ENCODE results near the gene ZFPM1.

ZFPM1 gene

DNA sequence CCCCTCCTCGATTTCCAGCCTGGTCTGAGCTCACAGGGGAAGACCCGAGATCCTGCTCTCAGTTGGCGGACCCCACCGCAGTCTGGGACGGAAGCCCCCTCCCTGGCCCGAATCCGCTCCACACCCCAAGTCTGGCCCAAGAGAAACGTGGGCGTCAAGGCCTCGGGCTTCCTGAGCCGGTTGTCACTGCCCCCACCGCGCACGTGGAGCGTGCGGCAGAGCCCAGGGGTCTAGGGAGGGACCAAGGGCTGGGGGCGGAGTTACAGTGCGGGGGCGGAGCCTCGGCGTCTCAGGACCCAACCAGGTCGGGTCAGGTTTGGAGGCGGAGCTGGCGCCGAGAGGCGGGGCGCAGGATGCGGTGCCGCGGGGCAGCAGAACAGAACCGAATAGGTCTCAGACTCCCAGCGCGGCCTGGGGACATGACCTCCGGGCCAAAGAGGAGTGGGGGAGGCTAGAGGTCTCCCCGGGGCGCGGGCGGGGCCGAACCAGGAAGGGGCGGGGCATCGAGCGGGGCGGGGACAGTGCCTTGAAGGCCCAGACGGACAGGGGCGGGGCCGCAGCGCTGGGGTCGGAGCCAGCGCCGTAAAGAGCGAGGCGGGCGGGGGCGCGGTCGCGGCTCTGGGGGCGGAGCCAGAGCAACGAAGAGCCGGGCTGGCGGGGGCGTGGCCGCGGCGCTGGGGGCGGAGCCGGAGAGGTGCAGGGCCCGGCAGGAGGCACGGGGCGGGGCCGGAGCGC is 431 bp upstream of the ZFPM1 start:
- H3K4me1 ChIP-seq (ENCODE audit: control insufficient read depth, insufficient read depth, low read length, unreplicated experiment): peaks cover 22% of the 10 kb centered on the region
- peak overlapping the region; percentile 3 for H2AFZ ChIP-seq (ENCODE audit: low read length, unreplicated experiment)
- H3K27me3 ChIP-seq (ENCODE audit: insufficient read depth, low read length): no peaks in the 10 kb centered on the region
- peaks cover 12% of the 10 kb centered on the region for H3K79me2 ChIP-seq (ENCODE audit: control insufficient read depth, insufficient read depth, low read length, unreplicated experiment)
- peak overlapping the region; percentile 76 for H3K4me3 ChIP-seq (ENCODE audit: low read depth, low read length)
- H3K27ac ChIP-seq (ENCODE audit: low read depth, low read length): no peak overlapping the region
- H3K36me3 ChIP-seq (ENCODE audit: insufficient read depth, low read length): no peaks in the 10 kb centered on the region

DNA sequence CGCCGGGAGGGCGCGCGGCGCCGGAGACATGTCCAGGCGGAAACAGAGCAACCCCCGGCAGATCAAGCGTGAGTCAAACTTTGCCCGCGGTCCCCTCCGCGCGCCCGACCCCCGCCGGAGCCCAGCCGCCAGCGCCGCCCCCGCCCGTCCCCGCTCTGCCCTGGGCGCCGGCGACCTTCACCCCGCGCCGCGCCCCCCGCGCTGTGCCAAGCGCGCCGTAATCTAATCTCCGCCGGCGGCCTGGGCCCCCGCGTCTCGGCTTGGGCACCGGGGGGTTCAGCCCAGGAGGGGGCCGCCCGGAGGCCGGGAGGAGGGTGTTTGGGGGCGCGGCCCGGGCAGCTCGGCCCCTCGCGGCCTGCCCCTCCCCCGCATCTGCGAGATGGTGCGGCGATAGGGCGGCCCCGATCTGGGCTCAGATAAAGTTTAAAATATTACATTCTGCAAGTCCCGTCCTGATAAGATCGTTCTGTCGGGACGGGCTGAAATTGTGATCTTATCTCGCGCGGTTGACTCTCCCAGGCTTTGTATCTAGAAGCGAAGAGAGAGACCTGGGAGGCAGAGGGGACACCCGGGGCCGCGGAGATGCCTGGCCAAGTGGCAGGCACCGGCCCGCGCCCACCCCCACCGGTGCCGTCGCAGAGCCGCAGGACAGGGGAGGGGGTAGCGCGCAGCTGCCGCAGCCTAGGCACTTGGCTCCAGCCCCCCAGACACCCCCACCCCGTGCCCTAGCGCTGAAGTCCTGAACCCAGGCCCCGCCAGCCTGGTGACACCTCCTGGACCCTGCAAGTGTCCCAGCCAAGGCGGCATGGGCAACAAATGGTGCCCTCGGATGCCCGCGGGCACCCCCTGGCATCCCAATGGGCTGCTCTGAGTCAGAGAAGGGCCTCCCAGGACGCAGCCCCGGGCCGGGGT is 787 bp downstream of the ZFPM1 start:
- Histone ChIP-seq H3K36me3 (ENCODE audit: insufficient read depth, low read length) (no peaks in the 10 kb centered on the region), H3K4me3 (ENCODE audit: low read depth, low read length) (peak overlapping the region; percentile 81), H3K79me2 (ENCODE audit: control insufficient read depth, insufficient read depth, low read length, unreplicated experiment) (peaks cover 12% of the 10 kb centered on the region), H3K4me1 (ENCODE audit: control insufficient read depth, insufficient read depth, low read length, unreplicated experiment) (peaks cover 22% of the 10 kb centered on the region), H2AFZ (ENCODE audit: low read length, unreplicated experiment) (peak overlapping the region; percentile 22), H3K27me3 (ENCODE audit: insufficient read depth, low read length) (no peaks in the 10 kb centered on the region), H3K27ac (ENCODE audit: low read depth, low read length) (no peak overlapping the region)

DNA sequence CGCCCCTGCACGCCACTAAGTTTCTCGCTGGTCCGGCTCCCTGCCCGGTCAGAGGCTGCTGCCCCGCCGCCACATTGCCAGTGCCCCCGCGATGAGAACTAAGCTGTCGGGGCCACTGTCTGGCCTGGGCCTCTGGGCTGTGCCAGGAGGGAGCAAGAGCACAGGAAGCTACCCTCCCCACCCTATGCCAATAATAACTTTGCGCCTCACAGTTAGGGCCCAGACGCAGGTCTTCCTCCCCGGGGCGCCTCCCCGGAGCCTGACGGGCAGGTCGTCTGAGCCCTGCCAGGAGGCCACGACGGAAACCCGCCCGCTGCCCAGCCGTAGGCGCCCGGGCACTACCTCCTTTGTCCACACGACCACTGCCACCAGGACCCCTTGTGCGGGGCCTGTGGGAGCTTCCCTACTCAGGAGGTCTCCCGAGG is 1.5 kb downstream of the ZFPM1 start:
- peaks cover 22% of the 10 kb centered on the region for H3K4me1 ChIP-seq (ENCODE audit: control insufficient read depth, insufficient read depth, low read length, unreplicated experiment)
- H2AFZ ChIP-seq (ENCODE audit: low read length, unreplicated experiment): no peak overlapping the region
- peaks cover 12% of the 10 kb centered on the region for H3K79me2 ChIP-seq (ENCODE audit: control insufficient read depth, insufficient read depth, low read length, unreplicated experiment)
- H3K4me3 ChIP-seq (ENCODE audit: low read depth, low read length): peak overlapping the region; percentile 81
- no peaks in the 10 kb centered on the region for H3K27me3 ChIP-seq (ENCODE audit: insufficient read depth, low read length)
- no peak overlapping the region for H3K27ac ChIP-seq (ENCODE audit: low read depth, low read length)
- H3K36me3 ChIP-seq (ENCODE audit: insufficient read depth, low read length): no peaks in the 10 kb centered on the region

DNA sequence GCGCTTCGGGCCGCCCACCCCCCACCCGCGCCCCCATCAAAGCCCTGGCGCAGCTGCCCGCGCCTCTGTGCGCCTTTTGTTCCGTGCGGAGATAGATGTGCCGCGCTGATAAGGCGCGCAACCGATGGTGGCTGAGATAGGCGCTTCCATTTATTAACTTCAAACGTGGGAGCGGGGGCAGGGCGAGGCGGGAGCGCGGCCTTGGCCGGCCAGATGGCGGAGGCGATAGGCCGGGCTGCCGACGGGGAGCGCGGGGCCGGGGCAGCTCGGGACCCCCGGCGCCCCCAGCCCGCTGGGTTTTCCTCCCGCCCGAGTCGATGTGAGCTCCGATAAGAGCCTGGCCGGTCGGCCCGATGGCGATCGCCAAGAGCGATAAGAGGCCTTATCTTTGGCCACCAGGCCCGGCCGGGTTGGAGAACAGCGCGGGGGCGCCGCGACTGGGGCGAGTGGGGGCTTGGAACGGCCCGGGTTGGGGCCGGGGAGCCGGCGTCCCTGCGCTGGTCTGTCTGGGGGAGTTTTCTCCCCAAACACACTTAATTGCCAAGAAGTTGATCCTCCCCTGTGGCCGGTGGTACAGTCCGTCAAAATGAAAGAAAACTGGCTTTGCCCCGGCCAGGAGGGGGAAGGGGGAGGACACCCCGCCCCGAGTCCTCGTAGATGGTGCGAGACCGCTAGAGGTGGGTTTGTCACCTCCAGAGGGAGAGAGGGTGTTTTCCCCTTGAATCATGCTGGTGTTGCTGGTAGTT is 2.7 kb downstream of the ZFPM1 start:
- Histone ChIP-seq H3K27me3 (ENCODE audit: insufficient read depth, low read length) (no peaks in the 10 kb centered on the region), H3K4me3 (ENCODE audit: low read depth, low read length) (peak overlapping the region; percentile 81), H2AFZ (ENCODE audit: low read length, unreplicated experiment) (peak overlapping the region; percentile 92), H3K27ac (ENCODE audit: low read depth, low read length) (peak overlapping the region; percentile 34; the same call in 1 of the 2 replicates), H3K79me2 (ENCODE audit: control insufficient read depth, insufficient read depth, low read length, unreplicated experiment) (peaks cover 16% of the 10 kb centered on the region), H3K36me3 (ENCODE audit: insufficient read depth, low read length) (no peaks in the 10 kb centered on the region), H3K4me1 (ENCODE audit: control insufficient read depth, insufficient read depth, low read length, unreplicated experiment) (peaks cover 22% of the 10 kb centered on the region)

DNA sequence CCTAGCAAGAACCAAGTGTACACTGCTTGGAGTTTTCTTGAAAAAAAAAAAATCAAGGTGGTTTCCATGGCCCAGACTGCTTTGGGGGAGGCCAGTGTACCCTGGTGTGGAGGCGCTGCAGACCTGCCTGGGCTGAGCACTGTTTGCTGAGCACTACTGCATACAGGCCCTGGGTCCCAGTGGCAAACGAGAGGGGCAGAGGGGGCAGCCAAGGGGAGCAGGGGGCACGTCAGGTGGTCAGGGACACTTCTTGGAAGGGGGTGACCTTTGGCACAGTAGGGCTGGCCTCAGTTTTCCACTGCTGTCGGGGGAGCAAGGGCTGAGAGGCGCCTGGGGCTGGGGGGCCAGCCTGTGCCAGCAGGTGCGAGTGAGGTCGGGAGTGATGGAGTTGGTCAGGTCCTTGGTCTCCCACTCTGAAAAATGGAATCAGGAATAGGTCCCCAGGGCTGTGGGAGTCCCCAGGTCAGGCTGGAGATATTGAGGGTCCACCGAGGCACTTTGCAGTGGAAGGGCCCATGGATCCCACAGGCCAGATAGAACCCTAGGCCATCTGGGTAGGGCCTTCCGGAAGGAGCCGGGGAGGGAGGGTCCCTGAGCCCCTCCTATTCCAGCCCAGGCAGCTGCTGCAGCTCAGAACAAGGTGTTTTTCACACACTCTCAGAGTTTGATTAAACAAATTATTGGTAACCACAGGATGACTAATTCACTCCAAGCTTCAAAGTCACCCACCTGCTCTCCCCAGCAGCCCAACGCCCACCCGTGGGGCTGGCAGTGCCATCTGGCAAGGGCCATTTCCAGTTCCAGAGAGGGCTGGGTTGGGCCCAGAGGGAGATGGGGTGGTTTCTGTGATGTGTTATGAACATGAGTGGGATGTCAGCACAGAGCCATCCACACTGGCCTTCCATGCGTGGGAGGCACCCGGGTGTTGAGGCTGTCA is 3.5 kb downstream of the ZFPM1 start:
- no peaks in the 10 kb centered on the region for H3K36me3 ChIP-seq (ENCODE audit: insufficient read depth, low read length)
- peaks cover 22% of the 10 kb centered on the region for H3K4me1 ChIP-seq (ENCODE audit: control insufficient read depth, insufficient read depth, low read length, unreplicated experiment)
- peaks cover 16% of the 10 kb centered on the region for H3K79me2 ChIP-seq (ENCODE audit: control insufficient read depth, insufficient read depth, low read length, unreplicated experiment)
- no peaks in the 10 kb centered on the region for H3K27me3 ChIP-seq (ENCODE audit: insufficient read depth, low read length)
- peak overlapping the region; percentile 92 for H2AFZ ChIP-seq (ENCODE audit: low read length, unreplicated experiment)
- no peak overlapping the region; the same call in 1 of the 2 replicates for H3K27ac ChIP-seq (ENCODE audit: low read depth, low read length)
- peak overlapping the region; percentile 81 for H3K4me3 ChIP-seq (ENCODE audit: low read depth, low read length)

DNA sequence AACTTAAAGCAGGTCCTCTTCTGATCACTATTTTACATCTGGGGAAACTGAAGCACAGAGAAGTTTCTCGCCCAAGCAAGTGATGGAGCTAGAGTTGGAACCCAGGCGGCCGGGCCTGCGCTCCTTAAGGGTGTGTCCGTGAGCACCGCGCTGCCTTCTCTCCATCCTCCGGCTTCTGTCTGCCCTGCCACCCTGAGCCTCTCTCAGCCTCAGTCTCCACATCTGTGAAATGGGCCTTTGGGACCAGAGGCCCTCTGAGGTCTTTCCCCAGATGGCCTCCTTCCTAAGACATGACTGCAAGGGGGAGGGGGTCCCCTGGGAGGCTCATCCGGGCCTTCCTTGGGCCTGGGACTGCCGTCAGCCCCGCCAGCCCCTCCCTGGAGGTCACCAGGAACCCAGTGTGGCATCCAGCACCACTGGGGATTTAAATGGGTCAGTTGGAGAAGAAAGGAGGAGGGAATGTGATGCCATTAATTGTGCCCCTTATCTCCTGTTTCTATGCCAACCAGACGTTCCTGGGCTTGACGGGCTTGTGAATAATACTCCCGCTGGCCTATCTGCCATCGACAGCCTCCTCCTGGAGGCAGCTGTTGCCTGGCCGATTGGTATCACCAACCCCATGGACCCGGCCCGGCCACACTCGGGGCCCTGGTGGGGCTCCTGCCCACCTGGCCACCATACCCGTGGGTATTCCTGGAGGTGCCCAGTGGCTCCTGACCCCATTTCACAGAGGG is 5.1 kb downstream of the ZFPM1 start:
- Histone ChIP-seq H2AFZ (ENCODE audit: low read length, unreplicated experiment) (no peak overlapping the region), H3K27ac (ENCODE audit: low read depth, low read length) (no peak overlapping the region), H3K79me2 (ENCODE audit: control insufficient read depth, insufficient read depth, low read length, unreplicated experiment) (peaks cover 20% of the 10 kb centered on the region), H3K4me3 (ENCODE audit: low read depth, low read length) (no peak overlapping the region), H3K4me1 (ENCODE audit: control insufficient read depth, insufficient read depth, low read length, unreplicated experiment) (peaks cover 17% of the 10 kb centered on the region), H3K36me3 (ENCODE audit: insufficient read depth, low read length) (no peaks in the 10 kb centered on the region), H3K27me3 (ENCODE audit: insufficient read depth, low read length) (no peaks in the 10 kb centered on the region)

DNA sequence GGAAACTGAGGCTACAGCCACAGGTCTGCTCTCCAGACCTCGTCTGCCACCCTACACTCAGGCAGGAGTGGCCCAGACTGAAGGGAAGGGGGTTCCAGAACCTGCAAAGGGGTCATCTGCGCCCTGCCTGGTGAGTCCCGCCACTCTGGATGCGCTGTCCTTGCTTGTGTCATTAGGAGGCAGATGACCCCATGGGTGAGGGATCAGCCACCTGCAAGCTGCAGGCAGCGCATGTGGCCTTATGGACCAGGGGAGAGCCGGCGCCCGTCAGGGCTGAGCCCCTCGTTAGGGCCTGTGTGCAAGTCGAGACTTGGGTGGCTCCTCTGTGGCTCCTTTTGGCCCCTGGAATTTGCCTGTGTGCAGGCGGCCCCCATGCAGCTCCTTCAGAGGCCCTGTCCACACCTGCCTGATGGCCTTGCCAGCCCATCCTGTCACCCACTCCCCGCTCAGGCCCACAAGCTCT is 5.7 kb downstream of the ZFPM1 start:
- peaks cover 20% of the 10 kb centered on the region for H3K79me2 ChIP-seq (ENCODE audit: control insufficient read depth, insufficient read depth, low read length, unreplicated experiment)
- H3K4me1 ChIP-seq (ENCODE audit: control insufficient read depth, insufficient read depth, low read length, unreplicated experiment): peaks cover 17% of the 10 kb centered on the region
- no peaks in the 10 kb centered on the region for H3K36me3 ChIP-seq (ENCODE audit: insufficient read depth, low read length)
- no peak overlapping the region for H2AFZ ChIP-seq (ENCODE audit: low read length, unreplicated experiment)
- no peaks in the 10 kb centered on the region for H3K27me3 ChIP-seq (ENCODE audit: insufficient read depth, low read length)
- H3K4me3 ChIP-seq (ENCODE audit: low read depth, low read length): no peak overlapping the region
- no peak overlapping the region for H3K27ac ChIP-seq (ENCODE audit: low read depth, low read length)

DNA sequence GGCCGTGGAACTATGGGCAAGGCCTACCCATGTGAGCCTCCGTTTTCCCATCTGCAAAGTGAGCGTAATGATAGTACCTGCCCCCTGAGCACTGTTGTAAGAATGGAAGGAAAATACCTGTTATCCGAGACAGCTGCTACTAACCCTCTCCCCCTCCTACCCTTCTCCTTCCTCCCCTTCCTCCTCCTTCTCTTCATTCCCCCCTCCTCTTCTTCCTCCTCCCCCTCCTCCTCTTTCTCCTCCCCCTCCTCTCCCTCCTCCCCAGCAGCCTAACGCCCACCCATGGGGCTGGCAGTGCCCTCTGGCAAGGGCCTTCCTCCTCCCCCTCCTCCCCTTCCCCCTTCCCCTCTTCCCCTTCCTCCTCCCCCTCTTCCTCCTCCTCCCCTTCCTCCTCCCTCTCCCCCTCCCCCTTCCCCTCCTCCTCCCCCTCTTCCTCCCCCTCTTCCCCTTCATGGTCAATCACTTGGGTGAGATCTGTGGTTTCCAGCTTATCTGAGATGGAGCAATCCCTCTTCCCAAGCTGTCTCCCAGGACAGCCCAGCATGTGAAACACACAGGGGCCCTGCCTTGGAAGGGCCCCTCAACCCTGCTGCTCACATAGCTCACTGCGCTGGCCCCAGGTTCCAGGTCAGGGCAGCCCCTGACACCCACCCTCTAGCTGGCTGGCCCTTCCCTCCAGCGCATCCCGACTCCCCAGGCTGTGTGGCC is 6.4 kb downstream of the ZFPM1 start:
- H3K27me3 ChIP-seq (ENCODE audit: insufficient read depth, low read length): no peaks in the 10 kb centered on the region
- H3K79me2 ChIP-seq (ENCODE audit: control insufficient read depth, insufficient read depth, low read length, unreplicated experiment): peaks cover 20% of the 10 kb centered on the region
- no peak overlapping the region for H2AFZ ChIP-seq (ENCODE audit: low read length, unreplicated experiment)
- peaks cover 12% of the 10 kb centered on the region for H3K4me1 ChIP-seq (ENCODE audit: control insufficient read depth, insufficient read depth, low read length, unreplicated experiment)
- H3K27ac ChIP-seq (ENCODE audit: low read depth, low read length): no peak overlapping the region
- H3K4me3 ChIP-seq (ENCODE audit: low read depth, low read length): no peak overlapping the region
- H3K36me3 ChIP-seq (ENCODE audit: insufficient read depth, low read length): no peaks in the 10 kb centered on the region
